ENCODE results near the gene AIRE. TPM values are rescaled to one million over a fixed set of nuclear protein-coding genes. Genes with fewer than 3 reads are reported as not detected.

The AIRE gene
- total RNA-seq, 1 experiment from 2014 or later = 0.10 TPM

DNA sequence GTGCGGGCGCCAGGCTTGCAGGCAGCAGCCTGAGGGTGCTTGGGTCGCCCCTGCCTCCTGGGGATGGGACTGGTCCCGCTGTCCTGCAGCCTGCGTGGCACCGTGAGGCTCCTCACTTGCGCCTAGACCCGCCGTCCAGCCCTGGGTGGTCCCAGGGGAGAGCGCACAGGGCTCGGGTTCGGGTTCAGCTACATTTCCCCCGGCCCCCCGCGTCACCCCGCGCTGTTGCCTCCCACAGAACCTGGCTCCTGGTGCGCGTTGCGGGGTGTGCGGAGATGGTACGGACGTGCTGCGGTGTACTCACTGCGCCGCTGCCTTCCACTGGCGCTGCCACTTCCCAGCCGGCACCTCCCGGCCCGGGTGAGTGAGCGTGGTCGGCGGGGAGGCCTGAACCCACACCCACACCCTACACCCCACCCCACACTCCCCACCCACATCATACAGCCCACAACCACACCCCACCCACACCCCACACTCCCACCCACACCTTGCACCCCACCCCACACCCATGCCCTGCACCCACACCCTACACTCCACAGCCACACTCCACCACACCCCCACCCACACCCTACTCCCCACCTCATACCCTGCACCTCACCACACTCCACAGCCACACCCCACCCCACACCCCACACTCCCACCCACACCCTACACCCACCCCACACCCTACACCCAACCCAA lies 8.0 kb downstream of the AIRE start:
- peaks cover 8% of the 10 kb centered on the region; the same call in 1 of the 2 replicates for H3K27me3 ChIP-seq

GRCh38 chr21:44294391-44295162 lies 8.9 kb downstream of the AIRE start:
- peak in 1 of 2 experiments; percentile 36 for DNase-seq
- Histone ChIP-seq H3K4me3 (no peak overlapping the region), H3K36me3 (no peaks in the 10 kb centered on the region), H3K9me3 (replicated peaks) (no peaks in the 10 kb centered on the region), H3K4me1 (peaks cover 22% of the 10 kb centered on the region), H3K27ac (no peak overlapping the region), H3K27me3 (peaks cover 8% of the 10 kb centered on the region; the same call in 1 of the 2 replicates)

More for the DNA sequence above, 8.0 kb downstream of the AIRE start:
- no peak overlapping the region for H3K4me3 ChIP-seq
- H3K27ac ChIP-seq = no peak overlapping the region
- no peak for DNase-seq
- H3K36me3 ChIP-seq = no peaks in the 10 kb centered on the region
- peaks cover 22% of the 10 kb centered on the region for H3K4me1 ChIP-seq
- H3K9me3 ChIP-seq (replicated peaks) = no peaks in the 10 kb centered on the region

DNA sequence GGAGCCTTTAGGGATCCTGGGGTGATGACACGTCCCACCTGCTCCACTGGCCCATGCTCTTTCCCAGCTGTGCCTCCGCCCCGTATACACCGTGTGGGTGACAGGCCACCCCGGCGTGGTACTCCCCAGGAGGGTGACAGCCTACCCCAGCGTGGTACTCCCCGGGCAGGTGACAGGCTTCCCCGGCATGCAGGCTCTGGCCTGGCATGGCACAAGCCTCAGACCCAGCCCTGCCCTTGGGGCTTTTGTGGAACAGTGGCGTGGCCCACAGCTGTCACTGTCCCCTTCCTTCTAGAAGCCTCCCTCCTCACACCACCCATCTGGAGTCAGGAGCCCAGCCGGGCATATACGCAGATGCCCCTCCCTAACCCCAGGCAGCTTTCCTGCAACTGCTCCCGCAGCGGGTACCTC lies 9.5 kb downstream of the AIRE start:
- peaks cover 8% of the 10 kb centered on the region; the same call in 1 of the 2 replicates for H3K27me3 ChIP-seq
- DNase-seq = peak; percentile 40
- H3K27ac ChIP-seq = no peak overlapping the region
- H3K9me3 ChIP-seq (replicated peaks) = no peaks in the 10 kb centered on the region
- H3K36me3 ChIP-seq = no peaks in the 10 kb centered on the region
- H3K4me1 ChIP-seq = peaks cover 20% of the 10 kb centered on the region
- H3K4me3 ChIP-seq = no peak overlapping the region

DNA sequence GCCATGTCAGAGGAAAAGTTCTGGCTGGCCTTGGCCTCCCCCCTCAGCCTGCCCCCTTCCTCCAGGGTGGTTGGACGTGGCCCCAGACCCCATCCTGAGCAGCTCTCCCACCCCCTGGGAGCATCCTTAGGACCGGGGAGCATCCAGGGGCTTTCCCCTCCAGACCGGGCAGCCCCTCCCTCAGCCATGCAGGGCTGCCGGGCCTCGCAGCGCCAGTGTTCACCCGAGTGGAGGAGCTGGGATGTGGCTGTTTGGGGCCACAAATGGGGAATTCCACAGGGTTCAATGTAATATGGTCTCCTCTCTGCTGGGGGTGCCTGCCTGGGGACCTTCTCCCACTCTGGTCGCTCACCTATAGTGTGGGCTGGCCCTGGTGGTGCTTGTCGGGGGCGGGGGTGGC lies 10.0 kb downstream of the AIRE start:
- no peaks in the 10 kb centered on the region for H3K36me3 ChIP-seq
- no peak overlapping the region for H3K27ac ChIP-seq
- no peaks in the 10 kb centered on the region for H3K9me3 ChIP-seq (replicated peaks)
- no peak overlapping the region for H3K4me3 ChIP-seq
- H3K27me3 ChIP-seq = peaks cover 8% of the 10 kb centered on the region; the same call in 1 of the 2 replicates
- H3K4me1 ChIP-seq = peaks cover 16% of the 10 kb centered on the region
- DNase-seq = no peak

DNA sequence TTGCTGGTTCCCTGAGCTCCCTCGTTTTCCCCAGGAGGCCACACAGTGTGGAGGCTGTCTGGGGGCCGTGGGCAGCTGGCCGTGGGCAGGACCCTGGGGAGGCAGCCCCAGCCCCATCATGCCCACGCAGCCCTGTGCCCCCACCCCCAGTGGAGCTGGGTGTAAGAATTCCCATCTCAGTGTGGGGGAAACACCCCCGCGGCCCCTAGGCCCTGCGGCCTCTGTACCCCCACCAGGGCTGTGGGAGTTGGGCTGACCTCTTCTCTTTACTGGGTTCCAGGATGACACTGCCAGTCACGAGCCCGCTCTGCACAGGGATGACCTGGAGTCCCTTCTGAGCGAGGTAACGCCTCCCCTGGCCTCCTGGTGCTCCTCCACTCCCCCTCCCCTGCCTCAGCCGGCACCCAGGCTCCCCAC lies 10.4 kb downstream of the AIRE start:
- no peak overlapping the region for H3K4me3 ChIP-seq

DNA sequence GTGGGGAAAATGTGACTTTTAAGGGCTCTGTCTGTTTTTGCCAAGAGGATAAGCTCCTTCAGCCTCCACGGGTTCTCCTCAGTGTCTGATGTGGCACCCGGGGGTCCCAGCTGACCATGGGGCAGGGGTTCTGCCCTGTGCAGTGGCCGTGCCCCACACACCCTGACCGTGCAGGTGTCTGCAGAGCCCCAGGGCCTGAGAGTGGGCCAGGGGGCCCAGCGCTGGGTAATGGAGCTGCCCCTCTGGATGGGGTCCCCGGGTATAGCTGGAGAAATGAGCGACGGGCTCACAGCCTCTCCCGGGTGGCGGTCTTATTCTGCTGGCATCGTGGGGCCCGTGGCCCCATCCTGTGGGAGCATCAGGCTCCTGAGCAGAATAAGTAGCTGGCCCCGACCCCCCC lies 11.2 kb downstream of the AIRE start:
- no peak for DNase-seq
- Histone ChIP-seq H3K27me3 (peaks cover 8% of the 10 kb centered on the region; the same call in 1 of the 2 replicates), H3K36me3 (no peaks in the 10 kb centered on the region), H3K4me3 (no peak overlapping the region), H3K9me3 (replicated peaks) (no peaks in the 10 kb centered on the region), H3K4me1 (peaks cover 10% of the 10 kb centered on the region; the same call in 1 of the 2 replicates), H3K27ac (no peak overlapping the region)

More for the DNA sequence above, 10.4 kb downstream of the AIRE start:
- no peak overlapping the region for H3K27ac ChIP-seq
- H3K27me3 ChIP-seq = peaks cover 8% of the 10 kb centered on the region; the same call in 1 of the 2 replicates
- no peaks in the 10 kb centered on the region for H3K9me3 ChIP-seq (replicated peaks)
- peaks cover 11% of the 10 kb centered on the region for H3K4me1 ChIP-seq
- DNase-seq = no peak
- H3K36me3 ChIP-seq = no peaks in the 10 kb centered on the region

DNA sequence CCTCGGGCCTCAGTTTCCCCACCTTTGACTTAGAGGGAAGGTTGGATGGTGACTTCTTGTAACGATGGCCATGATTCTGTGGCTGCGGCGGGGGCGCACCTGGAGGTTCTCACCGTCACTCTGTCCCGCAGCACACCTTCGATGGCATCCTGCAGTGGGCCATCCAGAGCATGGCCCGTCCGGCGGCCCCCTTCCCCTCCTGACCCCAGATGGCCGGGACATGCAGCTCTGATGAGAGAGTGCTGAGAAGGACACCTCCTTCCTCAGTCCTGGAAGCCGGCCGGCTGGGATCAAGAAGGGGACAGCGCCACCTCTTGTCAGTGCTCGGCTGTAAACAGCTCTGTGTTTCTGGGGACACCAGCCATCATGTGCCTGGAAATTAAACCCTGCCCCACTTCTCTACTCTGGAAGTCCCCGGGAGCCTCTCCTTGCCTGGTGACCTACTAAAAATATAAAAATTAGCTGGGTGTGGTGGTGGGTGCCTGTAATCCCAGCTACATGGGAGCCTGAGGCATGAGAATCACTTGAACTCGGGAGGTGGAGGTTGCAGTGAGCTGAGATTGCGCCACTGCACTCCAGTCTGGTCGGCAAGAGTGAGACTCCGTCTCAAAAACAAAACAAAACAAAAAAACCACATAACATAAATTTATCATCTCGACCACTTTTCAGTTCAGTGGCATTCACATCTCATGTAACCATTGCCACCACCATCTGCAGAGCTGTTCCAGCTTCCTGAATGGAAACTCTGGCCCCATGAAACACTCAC lies 12.0 kb downstream of the AIRE start:
- Histone ChIP-seq H3K27ac (no peak overlapping the region), H3K27me3 (peaks cover 8% of the 10 kb centered on the region; the same call in 1 of the 2 replicates), H3K36me3 (no peaks in the 10 kb centered on the region), H3K4me1 (peaks cover 10% of the 10 kb centered on the region; the same call in 1 of the 2 replicates), H3K9me3 (replicated peaks) (no peaks in the 10 kb centered on the region), H3K4me3 (no peak overlapping the region)
- DNase-seq = peak; percentile 80 to 89

DNA sequence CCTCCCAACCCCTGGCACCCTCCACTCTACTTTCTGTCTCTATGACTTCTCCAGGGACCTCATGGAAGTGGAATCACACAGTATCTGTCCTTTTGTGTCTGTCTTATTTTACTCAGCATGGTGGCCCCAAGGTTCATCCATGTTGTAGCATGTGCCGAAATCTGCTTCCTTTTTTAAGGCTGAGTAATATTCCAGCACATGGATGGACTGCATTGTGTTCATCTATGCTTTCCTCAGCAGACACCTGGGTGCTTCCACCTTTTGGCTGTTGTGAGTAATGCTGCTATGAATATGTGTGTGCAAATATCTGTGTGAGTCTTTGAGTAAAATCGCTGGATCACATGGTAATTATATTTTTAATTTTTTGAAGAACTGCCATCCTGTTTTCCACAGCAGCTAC lies 12.6 kb downstream of the AIRE start:
- Histone ChIP-seq H3K9me3 (replicated peaks) (no peaks in the 10 kb centered on the region), H3K36me3 (no peaks in the 10 kb centered on the region), H3K27ac (no peak overlapping the region), H3K4me1 (peaks cover 10% of the 10 kb centered on the region; the same call in 1 of the 2 replicates), H3K4me3 (no peak overlapping the region), H3K27me3 (peaks cover 8% of the 10 kb centered on the region; the same call in 1 of the 2 replicates)
- DNase-seq = no peak

DNA sequence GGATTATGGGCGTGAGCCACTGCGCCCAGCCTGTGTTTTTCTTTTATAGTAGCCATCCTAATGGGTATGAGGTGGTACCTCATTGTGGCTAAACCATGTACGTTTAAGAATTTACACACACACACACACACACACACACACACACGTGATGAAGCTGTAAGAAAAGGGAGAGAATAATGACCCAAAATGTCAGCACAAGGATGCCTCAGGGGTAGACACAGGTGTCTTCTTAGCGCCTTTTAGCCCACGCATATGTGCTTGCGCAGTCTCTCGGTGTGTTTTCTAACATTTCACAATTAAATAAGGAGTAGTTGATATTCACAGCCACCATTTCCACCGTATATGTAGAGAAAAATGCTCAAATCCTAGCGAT lies 13.4 kb downstream of the AIRE start:
- no peaks in the 10 kb centered on the region for H3K36me3 ChIP-seq
- H3K27ac ChIP-seq = no peak overlapping the region
- H3K4me3 ChIP-seq = peak overlapping the region; percentile 76
- H3K4me1 ChIP-seq = peaks cover 10% of the 10 kb centered on the region; the same call in 1 of the 2 replicates
- H3K9me3 ChIP-seq (replicated peaks) = no peaks in the 10 kb centered on the region
- no peak for DNase-seq
- H3K27me3 ChIP-seq = peaks cover 8% of the 10 kb centered on the region; the same call in 1 of the 2 replicates

DNA sequence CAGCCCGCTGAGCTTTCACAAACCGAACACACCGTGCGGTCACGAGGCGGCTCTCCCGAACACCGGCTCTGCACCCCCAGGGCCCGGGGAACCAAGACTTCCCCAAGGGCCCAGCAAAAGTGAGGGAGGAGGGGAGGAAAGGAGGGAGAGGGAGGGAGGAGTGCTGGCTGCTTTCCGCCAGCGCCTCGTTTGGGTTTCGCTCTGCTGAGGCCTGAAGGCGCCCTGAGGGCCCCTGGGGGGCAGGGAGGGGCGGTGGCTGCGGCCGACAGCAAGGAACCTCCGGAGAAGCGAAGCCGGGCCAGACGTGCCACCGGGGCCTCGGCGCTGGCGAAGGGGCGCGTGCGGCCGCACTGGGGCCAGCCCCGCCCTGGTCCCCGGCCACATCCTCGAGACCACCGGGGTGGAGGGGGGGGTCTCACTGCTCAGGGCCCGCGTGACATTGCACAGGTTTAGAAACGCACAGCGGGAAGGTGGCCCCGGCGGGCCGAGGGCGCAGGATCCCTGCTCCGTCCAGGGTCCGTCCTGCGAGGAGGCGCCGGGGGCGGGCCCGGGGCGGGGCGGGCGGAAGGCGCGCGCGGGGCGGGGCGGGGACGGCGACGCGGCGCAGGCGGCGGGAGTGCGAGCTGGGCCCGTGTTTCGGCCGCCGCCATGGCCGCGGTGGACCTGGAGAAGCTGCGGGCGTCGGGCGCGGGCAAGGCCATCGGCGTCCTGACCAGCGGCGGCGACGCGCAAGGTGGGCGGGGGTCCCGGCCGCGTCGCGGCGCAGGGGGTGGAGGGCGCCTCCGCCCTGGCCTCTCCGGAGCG lies 14.0 kb downstream of the AIRE start, which contains the start of gene PFKL:
PFKL (plus strand) TSS at position 596 of the 804 bp plus-strand sequence; CDS start at position 649, 53 bp downstream.
- peak; percentile 57 to 68 for DNase-seq
- Histone ChIP-seq H3K9me3 (replicated peaks) (no peaks in the 10 kb centered on the region), H3K27me3 (peaks cover 8% of the 10 kb centered on the region; the same call in 1 of the 2 replicates), H3K36me3 (no peaks in the 10 kb centered on the region), H3K4me1 (peaks cover 6% of the 10 kb centered on the region; the same call in 1 of the 2 replicates), H3K4me3 (peak within 1 kb of the TSS; percentile 76), H3K27ac (peak within 1 kb of the TSS; percentile 20; the same call in 1 of the 2 replicates)

DNA sequence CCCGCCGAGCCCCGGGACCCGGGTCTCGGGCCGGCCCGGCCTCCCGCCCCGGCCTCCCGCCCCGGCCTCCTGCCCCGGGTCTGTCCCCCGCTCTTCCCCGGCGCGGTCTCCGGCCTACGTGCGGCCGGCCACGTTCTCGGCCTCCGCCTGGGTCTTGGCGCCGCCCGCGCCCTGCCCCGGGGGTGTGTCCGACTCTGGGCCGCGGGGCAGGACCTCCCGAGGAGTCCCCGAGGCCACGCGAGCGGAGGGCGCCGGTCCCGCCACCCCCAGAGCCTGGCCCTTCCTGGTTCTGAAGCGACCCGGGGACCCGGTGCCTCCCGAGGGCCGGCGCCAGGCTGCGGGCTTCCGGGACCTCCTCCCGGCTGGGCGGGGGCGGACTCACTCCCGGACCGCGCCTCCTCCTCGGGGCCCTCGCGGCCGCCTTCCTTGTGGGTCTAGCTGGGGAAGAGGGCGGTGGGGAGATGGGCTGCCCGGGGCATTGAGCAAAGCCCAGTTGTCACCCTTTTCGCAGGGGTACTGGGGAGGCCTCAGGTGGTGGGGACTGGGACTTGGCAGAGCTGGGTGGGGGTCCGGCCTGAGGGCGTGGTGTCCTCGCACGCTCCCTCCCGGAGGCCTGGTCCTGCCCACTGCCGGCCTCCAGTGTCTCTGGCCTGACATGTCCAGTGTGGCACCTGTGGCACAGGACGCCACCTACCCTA lies 14.7 kb downstream of the AIRE start:
- Histone ChIP-seq H3K27me3 (peaks cover 8% of the 10 kb centered on the region; the same call in 1 of the 2 replicates), H3K9me3 (replicated peaks) (no peaks in the 10 kb centered on the region), H3K27ac (peak overlapping the region; percentile 20; the same call in 1 of the 2 replicates), H3K4me1 (no peaks in the 10 kb centered on the region; the same call in 1 of the 2 replicates), H3K36me3 (no peaks in the 10 kb centered on the region), H3K4me3 (peak overlapping the region; percentile 76)
- peak; percentile 43 to 53 for DNase-seq

GRCh38 chr21:44301141-44301540 lies 15.5 kb downstream of the AIRE start:
- peaks cover 1% of the 10 kb centered on the region; the same call in 1 of the 2 replicates for H3K27me3 ChIP-seq
- no peak overlapping the region for H3K27ac ChIP-seq
- H3K4me3 ChIP-seq = no peak overlapping the region
- no peaks in the 10 kb centered on the region for H3K4me1 ChIP-seq
- no peaks in the 10 kb centered on the region for H3K9me3 ChIP-seq (replicated peaks)
- no peaks in the 10 kb centered on the region for H3K36me3 ChIP-seq
- no peak for DNase-seq

- no peak overlapping the region for H3K27ac ChIP-seq
- H3K27me3 ChIP-seq = no peaks in the 10 kb centered on the region
- no peaks in the 10 kb centered on the region for H3K36me3 ChIP-seq
- H3K4me3 ChIP-seq = no peak overlapping the region
- DNase-seq = peak in 1 of 2 experiments; percentile 36
- H3K9me3 ChIP-seq (replicated peaks) = no peaks in the 10 kb centered on the region
- no peaks in the 10 kb centered on the region for H3K4me1 ChIP-seq
Observed at GRCh38 chr21:44301961-44302406, 16.3 kb downstream of the AIRE start.
